SH-SY5Y (cell line): ENCODE results near the gene TSEN15.

ENCODE experiments used
- GATA2 ChIP-seq: IDR thresholded peaks from 2 replicates; pipeline ENCODE4 v1.6.1; 2011; ENCODE audit warnings: mild to moderate bottlenecking, low read depth, low read length
- GATA3 ChIP-seq: IDR thresholded peaks from 2 replicates; pipeline ENCODE4 v1.6.1; 2011; ENCODE audit warnings: low read depth, mild to moderate bottlenecking, low read length, moderate library complexity

TSEN15 gene

GRCh38 chr1:184025242-184025675 lies 26.3 kb upstream of the TSEN15 start:
- TF ChIP-seq GATA2 = no peak

- TF ChIP-seq GATA2 = no peak
- no peak for TF ChIP-seq GATA3
These were observed 23.5 kb upstream of the TSEN15 start for GRCh38 chr1:184027826-184028695.

GRCh38 chr1:184028854-184029623 lies 22.5 kb upstream of the TSEN15 start:
- no peak for TF ChIP-seq GATA3
- no peak for TF ChIP-seq GATA2

GRCh38 chr1:184030433-184031091 lies 21.0 kb upstream of the TSEN15 start:
- no peak for TF ChIP-seq GATA3
- TF ChIP-seq GATA2 = no peak

GRCh38 chr1:184031092-184031408 lies 20.5 kb upstream of the TSEN15 start:
- TF ChIP-seq GATA2 (no peak), GATA3 (no peak)

GRCh38 chr1:184031409-184032107 lies 20.0 kb upstream of the TSEN15 start:
- no peak for TF ChIP-seq GATA2
- TF ChIP-seq GATA3 = no peak

GRCh38 chr1:184032306-184032929 lies 19.1 kb upstream of the TSEN15 start:
- TF ChIP-seq GATA3 (no peak), GATA2 (no peak)

GRCh38 chr1:184032930-184033418 lies 18.6 kb upstream of the TSEN15 start:
- TF ChIP-seq GATA2 (no peak), GATA3 (no peak)

- TF ChIP-seq GATA3 (no peak), GATA2 (no peak)
These were observed 17.8 kb upstream of the TSEN15 start for GRCh38 chr1:184033711-184034167.

- no peak for TF ChIP-seq GATA2
- no peak for TF ChIP-seq GATA3
These were observed 16.7 kb upstream of the TSEN15 start for GRCh38 chr1:184034761-184035379.

- TF ChIP-seq GATA2 = no peak
- TF ChIP-seq GATA3 = no peak
These were observed 15.6 kb upstream of the TSEN15 start for GRCh38 chr1:184035719-184036516.

GRCh38 chr1:184036517-184036949 lies 15.0 kb upstream of the TSEN15 start:
- no peak for TF ChIP-seq GATA3
- TF ChIP-seq GATA2 = no peak
